Measurements from ENCODE around the gene GSTT4.
"Not testable (repeated sequence)": the region's sequence is repeated elsewhere in the genome, so short reads cannot be mapped to it uniquely, and the experiment has no call there.

Gene GSTT4

GRCh38 chr22:23986538-23987178 lies 18.6 kb downstream of the GSTT4 start:
- not testable (repeated sequence) for DNase-seq

- not testable (repeated sequence) for DNase-seq
Observed at GRCh38 chr22:23986089-23986488, 19.2 kb downstream of the GSTT4 start.

GRCh38 chr22:23984430-23984829 lies 20.8 kb downstream of the GSTT4 start:
- DNase-seq, result no peak

GRCh38 chr22:23980567-23980966 lies 24.7 kb downstream of the GSTT4 start:
- DNase-seq, result not testable (repeated sequence)

GRCh38 chr22:23979557-23980240 lies 25.6 kb downstream of the GSTT4 start, which contains the start of gene GSTT2:
GSTT2 (plus strand) TSS chr22:23980134.
- not testable (repeated sequence) for DNase-seq

- not testable (repeated sequence) for DNase-seq
Observed at GRCh38 chr22:23977304-23977703, 27.9 kb downstream of the GSTT4 start.

GRCh38 chr22:23974836-23975352 lies 30.4 kb downstream of the GSTT4 start:
- DNase-seq, result not testable (repeated sequence)

- not testable (repeated sequence) for DNase-seq
Observed at GRCh38 chr22:23974345-23974744, 30.9 kb downstream of the GSTT4 start, which contains the start of gene DDT. DDT (minus strand) TSS chr22:23974441; CDS start chr22:23974414, 27 bp downstream.

- not testable (repeated sequence) for DNase-seq
Observed at GRCh38 chr22:23971927-23972326, 33.3 kb downstream of the GSTT4 start.

- no peak for DNase-seq
Observed at GRCh38 chr22:23970816-23971486, 34.3 kb downstream of the GSTT4 start.

GRCh38 chr22:23970201-23970641 lies 35.0 kb downstream of the GSTT4 start:
- DNase-seq, result no peak

GRCh38 chr22:23969071-23969470 lies 36.2 kb downstream of the GSTT4 start:
- DNase-seq, result no peak

GRCh38 chr22:23966568-23966967 lies 38.7 kb downstream of the GSTT4 start, which contains the start of gene DDTL:
DDTL (plus strand) TSS chr22:23966888; CDS start chr22:23966915, 27 bp downstream.
- DNase-seq, result not testable (repeated sequence)

GRCh38 chr22:23966094-23966493 lies 39.2 kb downstream of the GSTT4 start:
- not testable (repeated sequence) for DNase-seq

GRCh38 chr22:23961084-23961771 lies 44.0 kb downstream of the GSTT4 start, which contains the start of gene GSTT2B:
GSTT2B (minus strand) TSS chr22:23961195; CDS start chr22:23961131, 64 bp downstream.
- not testable (repeated sequence) for DNase-seq

GRCh38 chr22:23956301-23956900 lies 48.9 kb downstream of the GSTT4 start:
- not testable (repeated sequence) for DNase-seq

GRCh38 chr22:23955886-23956285 lies 49.4 kb downstream of the GSTT4 start:
- DNase-seq, result not testable (repeated sequence)

- not testable (repeated sequence) for DNase-seq
Observed at GRCh38 chr22:23954991-23955305, 50.3 kb downstream of the GSTT4 start.

- DNase-seq, result not testable (repeated sequence)
Observed at GRCh38 chr22:23954193-23954990, 50.9 kb downstream of the GSTT4 start.

GRCh38 chr22:23953485-23953884 lies 51.8 kb downstream of the GSTT4 start:
- not testable (repeated sequence) for DNase-seq

GRCh38 chr22:23952794-23953405 lies 52.4 kb downstream of the GSTT4 start:
- not testable (repeated sequence) for DNase-seq

Data from activated gamma-delta T cell (primary cell).